ENCODE results near the gene CXCL5. TPM values are rescaled to one million over a fixed set of nuclear protein-coding genes. Genes with fewer than 3 reads are reported as not detected.

The CXCL5 gene
- total RNA-seq, 4 donors from 2014 or later, result not detected

GRCh38 chr4:73991742-73992000 lies 6.8 kb downstream of the CXCL5 start:
- DNase-seq, result no peak
- Histone ChIP-seq H3K36me3 (no peaks in the 10 kb centered on the region), H3K9me3 (no peaks in the 10 kb centered on the region), H3K4me1 (no peaks in the 10 kb centered on the region), H3K27ac (no peak overlapping the region), H3K4me3 (no peak overlapping the region), H3K27me3 (no peaks in the 10 kb centered on the region)
- intact Hi-C loops (cut with DNase I; ENCODE audit: low total_unique reads), result no loop called here
- no peak for TF ChIP-seq CTCF (IDR thresholded peaks at IDR 0.05)
- TF ChIP-seq POLR2A (IDR thresholded peaks at IDR 0.05), result no peak

GRCh38 chr4:73990988-73991741 lies 7.3 kb downstream of the CXCL5 start:
- H3K27ac ChIP-seq, result no peak overlapping the region
- H3K4me3 ChIP-seq, result no peak overlapping the region
- H3K9me3 ChIP-seq, result no peaks in the 10 kb centered on the region
- no peak for DNase-seq
- H3K4me1 ChIP-seq, result no peaks in the 10 kb centered on the region
- intact Hi-C loops (cut with DNase I; ENCODE audit: low total_unique reads), result no loop called here
- no peak for TF ChIP-seq POLR2A (IDR thresholded peaks at IDR 0.05)
- TF ChIP-seq CTCF (IDR thresholded peaks at IDR 0.05), result no peak
- no peaks in the 10 kb centered on the region for H3K36me3 ChIP-seq
- no peaks in the 10 kb centered on the region for H3K27me3 ChIP-seq

GRCh38 chr4:73989928-73990327 lies 8.5 kb downstream of the CXCL5 start:
- Histone ChIP-seq H3K27me3 (no peaks in the 10 kb centered on the region), H3K27ac (no peak overlapping the region), H3K36me3 (no peaks in the 10 kb centered on the region), H3K4me3 (no peak overlapping the region), H3K9me3 (no peaks in the 10 kb centered on the region), H3K4me1 (no peaks in the 10 kb centered on the region)
- intact Hi-C loops (cut with DNase I; ENCODE audit: low total_unique reads), result no loop called here
- TF ChIP-seq POLR2A (IDR thresholded peaks at IDR 0.05) (no peak), CTCF (IDR thresholded peaks at IDR 0.05) (no peak)
- no peak for DNase-seq

GRCh38 chr4:73989031-73989430 lies 9.4 kb downstream of the CXCL5 start:
- Histone ChIP-seq H3K27me3 (no peaks in the 10 kb centered on the region), H3K9me3 (no peaks in the 10 kb centered on the region), H3K36me3 (no peaks in the 10 kb centered on the region), H3K4me1 (no peaks in the 10 kb centered on the region), H3K4me3 (no peak overlapping the region), H3K27ac (no peak overlapping the region)
- DNase-seq, result no peak
- intact Hi-C loops (cut with DNase I; ENCODE audit: low total_unique reads), result no loop called here
- TF ChIP-seq CTCF (IDR thresholded peaks at IDR 0.05) (no peak), POLR2A (IDR thresholded peaks at IDR 0.05) (no peak)

- TF ChIP-seq POLR2A (IDR thresholded peaks at IDR 0.05) (no peak), CTCF (IDR thresholded peaks at IDR 0.05) (no peak)
- H3K9me3 ChIP-seq, result no peaks in the 10 kb centered on the region
- H3K27ac ChIP-seq, result no peak within 1 kb of the TSS
- intact Hi-C loops (cut with DNase I; ENCODE audit: low total_unique reads), result no loop called here
- no peaks in the 10 kb centered on the region for H3K27me3 ChIP-seq
- DNase-seq, result no peak
- no peaks in the 10 kb centered on the region for H3K4me1 ChIP-seq
- no peaks in the 10 kb centered on the region for H3K36me3 ChIP-seq
- no peak within 1 kb of the TSS for H3K4me3 ChIP-seq
These were observed 10.4 kb downstream of the CXCL5 start, which contains the start of gene PPBP for GRCh38 chr4:73988061-73988460. TSS of gene PPBP (minus strand) at chr4:73988190. CDS start at chr4:73988103, 87 bp downstream.

Measured in uterus (tissue), 4 donors.